NCI-H1417 (cell line): Measurements from ENCODE around the gene BIK.
"Not testable (repeated sequence)": the region's sequence is repeated elsewhere in the genome, so short reads cannot be mapped to it uniquely, and the experiment has no call there.

Source experiments
- DNase-seq, 3 experiments: peaks; one replicate each; lab custom pipeline; 2025; lab: John Stamatoyannopoulos, UW

Gene BIK

GRCh38 chr22:43136255-43136654 lies 25.7 kb downstream of the BIK start:
- peak in 1 of 3 experiments; percentile 9 for DNase-seq

DNA sequence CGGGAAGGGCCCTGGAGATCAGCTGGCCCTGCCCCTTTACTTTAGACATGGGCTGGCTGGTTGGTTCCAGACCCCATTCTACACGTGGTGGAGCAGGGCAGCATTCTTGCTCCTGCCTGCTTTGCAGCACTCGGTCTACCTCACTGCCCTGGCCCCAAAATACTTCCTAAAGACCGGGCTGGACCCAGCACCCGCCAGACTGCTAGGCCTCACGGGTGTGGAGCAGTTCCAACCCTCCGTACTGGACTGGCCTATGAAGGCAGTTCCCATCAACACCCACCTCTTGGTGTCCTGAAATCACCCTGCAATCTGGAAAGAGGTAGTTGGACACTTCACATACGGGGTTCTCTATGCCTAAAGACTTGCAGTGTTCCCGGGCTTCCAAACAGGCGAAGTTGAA lies 26.3 kb downstream of the BIK start:
- no peak for DNase-seq

- DNase-seq = peak; percentile 65 to 84 (median 77)
Observed at GRCh38 chr22:43142880-43143562, 32.5 kb downstream of the BIK start, which contains the start of gene MCAT. MCAT (minus strand) TSS chr22:43143398; CDS start chr22:43143348, 50 bp downstream.

DNA sequence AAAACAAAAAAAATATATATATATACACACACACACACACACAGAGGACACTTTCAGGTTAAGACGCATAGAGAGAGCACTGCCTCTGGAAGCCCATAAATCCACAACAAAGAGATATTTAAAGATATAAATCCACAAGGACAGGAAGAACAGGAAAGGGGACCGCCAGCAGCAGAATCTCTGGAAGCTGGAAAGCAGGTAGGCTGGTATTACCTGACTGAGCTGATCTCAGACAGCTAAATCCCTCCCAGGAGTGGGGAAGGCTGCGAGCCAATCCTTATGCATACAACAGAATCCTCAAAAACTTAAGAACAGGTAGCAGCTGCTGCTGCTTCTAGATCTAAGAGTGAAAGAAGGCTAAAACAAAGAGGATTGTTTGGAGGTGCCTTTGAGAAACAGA lies 34.4 kb downstream of the BIK start:
- DNase-seq = no peak

DNA sequence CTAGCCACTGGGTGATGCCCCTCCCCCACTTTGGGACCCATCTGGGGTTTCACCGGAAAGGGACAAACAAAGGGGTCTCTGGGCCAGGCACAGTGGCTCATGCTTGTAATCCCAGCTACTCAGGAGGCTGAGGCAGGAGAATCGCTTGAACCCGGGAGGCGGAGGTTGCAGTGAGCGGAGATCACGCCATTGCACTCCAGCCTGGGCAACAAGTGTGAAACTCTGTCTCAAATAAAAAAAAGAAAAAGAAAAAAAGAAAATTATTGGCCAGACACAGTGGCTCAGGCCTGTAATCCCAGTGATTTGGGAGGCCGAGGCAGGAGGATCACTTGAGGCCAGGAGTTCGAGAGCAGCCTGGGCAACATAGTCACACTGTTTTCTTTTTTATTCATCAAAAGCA lies 34.8 kb downstream of the BIK start:
- not testable (repeated sequence) for DNase-seq

DNA sequence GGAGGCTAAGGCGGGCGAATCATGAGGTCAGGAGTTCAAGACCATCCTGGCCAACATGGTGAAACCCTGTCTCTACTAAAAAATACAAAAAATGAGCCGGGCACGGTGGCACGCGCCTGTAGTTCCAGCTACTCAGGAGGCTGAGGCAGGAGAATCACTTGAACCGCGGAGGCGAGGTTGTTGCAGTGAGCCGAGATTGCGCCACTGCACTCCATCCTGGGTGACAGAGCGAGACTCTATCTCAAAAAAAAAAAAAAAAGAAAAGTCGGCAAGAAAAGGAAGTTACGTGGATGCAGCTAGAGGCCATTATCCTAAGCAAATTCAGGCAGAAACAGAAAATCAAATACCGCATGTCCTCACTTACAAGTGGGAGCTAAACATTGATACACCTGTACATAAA lies 35.8 kb downstream of the BIK start:
- not testable (repeated sequence) for DNase-seq

DNA sequence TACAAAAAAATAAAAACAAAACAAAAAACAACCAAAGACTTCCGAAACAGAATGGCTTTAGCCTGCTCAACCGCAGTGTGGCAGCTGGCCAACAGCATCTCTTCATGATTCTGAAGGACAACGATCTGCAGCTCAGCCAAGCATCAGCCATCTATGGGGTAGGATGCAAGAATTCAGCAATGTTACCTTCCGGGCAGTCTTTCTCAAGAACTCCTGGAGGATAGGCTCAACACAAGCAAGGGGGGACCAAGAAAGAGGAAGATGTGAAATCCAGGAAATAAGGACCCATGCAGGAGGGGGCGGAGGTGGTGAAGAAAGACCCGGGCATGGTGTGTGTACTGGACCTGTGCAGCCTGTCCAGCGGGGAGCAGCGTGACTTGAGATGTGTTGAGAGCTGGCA lies 37.3 kb downstream of the BIK start:
- DNase-seq = no peak

DNA sequence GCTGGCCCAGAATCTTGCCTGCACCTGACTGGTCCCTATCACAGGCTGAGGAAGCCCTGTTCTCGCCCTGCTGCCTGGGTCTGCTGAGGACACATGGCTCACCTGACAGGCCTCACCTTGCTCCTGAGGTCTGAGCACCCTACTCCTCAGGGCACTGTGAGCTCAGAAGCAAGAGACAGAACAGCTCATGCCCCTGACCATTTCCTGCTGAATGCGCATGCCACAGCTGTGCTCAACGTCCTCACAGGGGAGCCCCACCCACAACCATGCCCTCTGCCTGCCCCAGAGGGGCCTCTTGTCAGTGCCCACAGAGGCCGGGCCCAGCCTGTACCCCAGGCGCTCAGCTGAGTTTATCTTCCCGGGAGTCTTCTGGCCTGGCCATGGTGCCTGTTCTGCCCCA lies 38.0 kb downstream of the BIK start:
- no peak for DNase-seq

- no peak for DNase-seq
Observed at GRCh38 chr22:43150731-43151206, 40.2 kb downstream of the BIK start.

- peak in 2 of 3 experiments; percentile 48 to 53 for DNase-seq
Observed at GRCh38 chr22:43151251-43152002, 40.9 kb downstream of the BIK start, which contains the start of gene TSPO. TSPO (plus strand) TSS chr22:43151559; CDS start chr22:43159239, 7,680 bp downstream.

DNA sequence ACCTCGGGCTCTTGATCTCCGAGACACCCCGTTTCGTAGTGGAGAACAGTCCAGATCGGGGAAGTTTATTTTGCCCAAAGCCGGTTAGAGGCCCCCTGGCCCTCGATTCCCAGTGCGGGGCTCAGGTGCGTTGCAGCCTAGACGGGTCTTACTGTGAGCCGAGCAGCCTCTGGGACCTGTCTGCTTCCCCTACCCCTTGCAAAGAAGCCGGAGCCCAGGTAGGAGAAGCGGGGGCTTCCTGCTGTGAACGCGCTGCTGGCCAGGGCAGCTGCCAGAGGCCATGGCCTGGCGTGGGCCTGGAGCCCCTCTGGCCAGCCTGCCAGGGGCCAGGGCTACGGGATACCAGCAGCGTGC lies 41.4 kb downstream of the BIK start:
- DNase-seq = peak in 2 of 3 experiments; percentile 48 to 53

- peak in 2 of 3 experiments; percentile 50 to 55 for DNase-seq
Observed at GRCh38 chr22:43152357-43153071, 42.0 kb downstream of the BIK start.

DNA sequence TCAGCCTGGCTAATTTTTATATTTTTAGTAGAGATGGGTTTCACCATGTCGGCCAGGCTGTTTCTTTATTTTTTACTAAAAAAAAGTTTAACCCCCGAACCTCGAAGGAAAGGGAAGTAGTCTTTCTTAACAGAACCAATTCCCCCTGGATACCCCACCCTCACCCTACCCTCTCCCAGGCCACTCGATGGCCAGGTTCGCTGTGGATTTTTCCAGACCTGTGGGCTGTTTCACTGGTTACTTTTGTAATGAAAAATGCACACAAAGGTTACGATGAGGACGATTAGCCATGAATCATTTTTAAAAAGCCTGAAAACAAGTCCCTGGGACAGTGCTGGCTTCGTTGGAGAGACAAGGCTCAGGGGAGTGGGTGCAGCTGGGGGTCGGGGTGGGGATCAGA lies 43.3 kb downstream of the BIK start:
- DNase-seq = no peak

- no peak for DNase-seq
Observed at GRCh38 chr22:43154887-43155536, 44.5 kb downstream of the BIK start.

- DNase-seq = no peak
Observed at GRCh38 chr22:43155789-43156188, 45.2 kb downstream of the BIK start.

DNA sequence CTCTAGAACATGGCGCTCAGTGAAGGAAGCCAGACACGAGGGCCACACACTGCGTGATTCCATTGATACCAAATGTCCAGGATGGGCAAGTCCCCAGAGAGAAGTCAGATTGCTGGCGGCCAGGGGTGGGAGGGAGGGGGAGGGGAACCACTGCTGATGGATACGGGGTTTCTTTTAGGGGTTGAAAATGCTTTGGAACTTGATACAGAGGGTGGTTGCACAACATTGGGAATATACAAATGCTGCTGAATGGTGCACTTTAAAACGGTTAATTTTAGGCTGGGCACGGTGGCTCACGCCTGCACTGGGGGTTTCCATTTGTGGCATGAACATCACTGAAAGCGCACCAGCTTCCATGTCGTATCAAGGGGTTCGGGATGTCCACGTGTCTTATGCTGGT lies 45.9 kb downstream of the BIK start:
- no peak for DNase-seq

GRCh38 chr22:43157874-43158546 lies 47.5 kb downstream of the BIK start:
- no peak for DNase-seq

- DNase-seq = no peak
Observed at GRCh38 chr22:43158778-43159483, 48.4 kb downstream of the BIK start.

DNA sequence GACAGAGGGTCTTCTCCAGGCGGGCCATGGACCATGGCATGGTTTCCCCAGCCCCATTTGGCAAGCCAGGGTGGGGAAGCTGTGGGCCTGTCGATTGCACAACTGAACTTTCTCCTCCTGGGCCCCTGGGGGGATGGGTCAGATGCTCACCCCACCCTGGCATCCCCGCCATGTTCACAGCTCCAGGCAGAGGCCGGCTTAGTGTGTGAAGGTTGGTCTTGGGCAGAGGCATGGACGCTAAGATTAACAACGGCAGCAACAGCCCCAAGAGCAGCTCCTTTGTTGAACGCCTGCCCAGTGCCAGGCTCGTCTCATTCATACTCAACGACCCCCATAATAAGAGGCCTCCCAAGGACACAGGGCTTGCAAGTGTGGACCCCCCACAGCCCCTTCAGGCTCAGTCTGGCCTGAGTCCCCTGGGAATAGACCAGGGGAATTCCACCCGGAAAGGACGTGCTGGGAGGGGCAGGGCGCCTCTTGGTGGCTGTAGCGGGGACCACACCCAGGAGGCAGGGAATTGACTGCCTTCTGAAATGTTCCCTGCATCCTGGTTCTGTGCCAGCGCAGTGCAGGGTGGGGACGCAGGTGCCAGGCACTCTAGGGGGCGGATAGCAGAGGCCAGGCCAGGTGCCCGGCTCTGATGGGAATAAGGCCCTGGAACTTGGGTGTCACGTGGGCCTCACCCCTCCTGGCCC lies 49.1 kb downstream of the BIK start:
- DNase-seq = no peak

DNA sequence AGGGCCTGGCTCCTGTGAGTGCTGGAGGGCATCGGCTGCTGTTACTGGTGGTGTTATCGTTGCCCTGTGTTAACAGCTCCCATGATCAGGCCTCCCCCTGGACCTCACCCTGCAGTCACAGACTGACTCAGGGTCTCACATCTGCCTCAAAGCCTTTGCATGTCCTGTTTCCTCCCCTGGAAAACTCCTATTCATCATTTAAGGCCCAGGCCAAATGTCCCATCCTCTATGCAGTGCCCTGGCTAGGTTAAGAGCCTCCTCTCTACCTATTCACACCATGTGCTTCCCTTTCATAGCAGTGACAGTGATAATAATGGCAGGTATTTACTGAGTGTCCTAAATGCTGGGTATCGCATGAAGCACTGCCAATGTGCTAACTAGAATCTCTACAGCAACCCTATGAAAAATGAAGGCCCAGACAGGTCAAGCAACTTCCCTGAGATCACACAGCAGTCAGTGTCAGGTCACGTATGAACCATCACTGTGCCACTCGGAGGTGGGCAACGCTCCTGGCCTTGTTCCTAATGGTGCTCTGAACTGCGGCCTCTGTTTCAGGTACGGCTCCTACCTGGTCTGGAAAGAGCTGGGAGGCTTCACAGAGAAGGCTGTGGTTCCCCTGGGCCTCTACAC lies 50.1 kb downstream of the BIK start:
- no peak for DNase-seq
